Sigmoid colon (tissue), 4 donors: ENCODE data around the gene ASAP3.

Source experiments
- POLR2AphosphoS5 ChIP-seq, 4 donors: sonication (generic); formaldehyde crosslinking; IDR thresholded peaks; one replicate each; pipeline ENCODE4 v1.6.1; 2017; ENCODE audit warnings: antibody characterized with exemption in 4 of 4
- TF ChIP-seq, protein P1 (sequence below), 4 experiments: fragments of 450-650 bp in 3 of 4; fragments of 200-600 bp in 1 of 4; IDR thresholded peaks; one replicate each; pipeline ENCODE4 v1.5.1; 2016 to 2019; ENCODE audit warnings: antibody characterized with exemption in 4 of 4, mild to moderate bottlenecking in 3 of 4, moderate library complexity in 2 of 4

DNA sequence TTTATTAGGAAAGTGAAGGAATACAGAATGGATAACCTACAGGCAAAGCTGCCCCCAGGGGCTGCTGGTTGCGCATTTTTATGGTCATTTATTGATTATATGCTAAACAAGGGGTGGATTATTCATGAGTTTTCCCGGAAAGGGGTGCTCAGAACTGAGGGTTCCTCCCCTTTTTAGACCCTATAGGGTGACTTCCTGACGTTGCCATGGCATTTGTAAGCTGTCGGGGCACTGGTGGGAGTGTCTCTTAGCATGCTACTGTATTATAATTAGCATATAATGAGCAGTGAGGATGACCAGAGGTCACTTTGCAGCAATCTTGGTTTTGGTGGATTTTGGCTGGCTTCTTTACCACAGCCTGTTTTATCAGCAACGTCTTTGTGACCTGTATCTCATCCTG is 5.9 kb upstream of the ASAP3 start:
- TF ChIP-seq, protein P1, sequence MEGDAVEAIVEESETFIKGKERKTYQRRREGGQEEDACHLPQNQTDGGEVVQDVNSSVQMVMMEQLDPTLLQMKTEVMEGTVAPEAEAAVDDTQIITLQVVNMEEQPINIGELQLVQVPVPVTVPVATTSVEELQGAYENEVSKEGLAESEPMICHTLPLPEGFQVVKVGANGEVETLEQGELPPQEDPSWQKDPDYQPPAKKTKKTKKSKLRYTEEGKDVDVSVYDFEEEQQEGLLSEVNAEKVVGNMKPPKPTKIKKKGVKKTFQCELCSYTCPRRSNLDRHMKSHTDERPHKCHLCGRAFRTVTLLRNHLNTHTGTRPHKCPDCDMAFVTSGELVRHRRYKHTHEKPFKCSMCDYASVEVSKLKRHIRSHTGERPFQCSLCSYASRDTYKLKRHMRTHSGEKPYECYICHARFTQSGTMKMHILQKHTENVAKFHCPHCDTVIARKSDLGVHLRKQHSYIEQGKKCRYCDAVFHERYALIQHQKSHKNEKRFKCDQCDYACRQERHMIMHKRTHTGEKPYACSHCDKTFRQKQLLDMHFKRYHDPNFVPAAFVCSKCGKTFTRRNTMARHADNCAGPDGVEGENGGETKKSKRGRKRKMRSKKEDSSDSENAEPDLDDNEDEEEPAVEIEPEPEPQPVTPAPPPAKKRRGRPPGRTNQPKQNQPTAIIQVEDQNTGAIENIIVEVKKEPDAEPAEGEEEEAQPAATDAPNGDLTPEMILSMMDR (IDR thresholded peaks at IDR 0.05), result no peak
- TF ChIP-seq POLR2AphosphoS5 (IDR thresholded peaks at IDR 0.05), result no peak
